Fibroblast of the conjunctiva (primary cell): ENCODE results near the gene ACTR10.

Source experiments
- DNase-seq: peaks from one replicate; pipeline ENCODE4 v3.0.0-alpha.2; 2010; ENCODE audit warnings: low read depth

ACTR10 gene

DNA sequence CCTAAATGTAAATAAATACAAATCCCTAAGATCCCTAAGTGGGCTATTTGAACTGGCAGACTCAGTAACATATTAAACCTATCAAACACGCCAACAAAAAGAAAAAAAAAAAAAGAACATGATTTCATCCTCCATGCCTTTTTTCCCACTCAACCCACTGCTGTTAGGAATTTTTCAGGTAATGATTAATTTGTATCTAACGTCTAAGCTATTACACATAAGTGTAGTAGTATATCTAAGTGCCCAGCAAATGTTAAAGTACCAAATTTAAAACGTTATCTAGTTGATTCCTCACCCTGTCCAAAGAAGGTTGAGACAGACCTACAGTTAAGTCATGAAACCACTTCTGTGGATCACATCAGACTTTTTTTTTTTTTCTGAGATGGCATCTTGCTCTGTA lies 82.0 kb downstream of the ACTR10 start:
- DNase-seq: no peak

DNA sequence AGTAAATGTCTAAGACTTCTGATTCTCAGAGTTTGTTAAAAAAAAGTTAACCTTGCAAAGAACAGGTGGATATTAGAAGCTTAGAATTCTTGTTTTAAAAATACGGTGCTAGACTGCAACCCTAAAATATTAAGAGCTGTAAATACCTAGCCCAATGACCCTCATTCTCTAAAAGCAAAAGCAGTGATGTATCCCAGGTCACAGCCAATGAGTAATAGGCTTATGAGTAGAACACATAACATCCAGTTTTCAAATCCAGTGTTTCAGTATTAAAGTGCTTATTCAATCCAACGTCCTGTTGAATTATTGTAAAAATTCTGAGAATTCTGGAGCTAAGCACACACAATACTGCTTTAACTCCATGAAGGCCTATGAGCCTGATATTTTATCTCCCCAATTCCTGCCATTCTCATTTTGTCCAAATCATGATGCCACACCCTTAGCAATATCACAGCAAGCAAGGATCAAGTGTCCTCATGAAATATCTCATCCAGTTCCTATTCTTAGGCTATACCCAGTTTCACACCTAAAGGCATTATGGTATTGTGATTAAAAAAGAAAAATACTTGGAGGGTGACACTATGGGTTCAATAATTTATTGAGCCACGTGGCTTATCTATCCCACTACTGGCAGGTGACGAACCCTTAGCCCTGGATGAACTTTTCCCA lies 83.1 kb downstream of the ACTR10 start:
- no peak for DNase-seq

DNA sequence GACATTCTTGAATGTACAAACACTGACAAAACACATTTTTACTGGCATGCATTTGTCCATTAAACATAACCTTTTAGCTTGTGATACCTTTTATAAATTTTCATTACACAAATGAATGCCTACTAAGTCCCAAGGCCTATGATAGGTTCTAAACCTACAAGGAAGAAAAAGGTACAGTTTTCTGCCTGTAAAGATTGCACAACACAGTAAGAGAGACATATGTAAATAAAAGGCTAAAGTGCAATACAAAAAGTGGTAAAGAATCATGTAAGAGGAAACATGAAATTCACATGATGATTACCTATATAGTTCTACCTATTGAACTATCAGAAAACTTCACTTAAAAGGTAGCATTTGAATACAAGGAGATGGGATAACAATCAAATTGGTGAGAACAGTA lies 83.8 kb downstream of the ACTR10 start:
- no peak for DNase-seq

DNA sequence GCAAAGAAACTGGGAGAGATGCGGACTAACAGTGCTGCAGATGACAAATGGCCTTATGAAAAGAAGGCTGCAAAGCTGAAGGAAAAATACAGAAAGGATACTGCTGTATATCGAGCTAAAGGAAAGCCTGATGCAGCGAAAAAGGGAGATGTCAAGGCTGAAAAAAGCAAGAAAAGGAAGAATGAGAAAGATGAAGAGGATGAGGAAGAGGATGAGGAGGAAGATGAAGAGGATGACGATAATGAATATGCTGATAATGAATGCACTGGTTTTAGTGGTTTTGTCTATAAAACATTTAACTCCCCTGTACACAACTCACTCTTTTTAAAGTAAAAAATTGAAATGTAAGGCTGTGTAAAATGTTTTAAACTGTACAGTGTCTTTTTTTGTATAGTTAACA lies 85.2 kb downstream of the ACTR10 start:
- no peak for DNase-seq
